Effector memory CD4-positive, alpha-beta T cell (primary cell): ENCODE results near the gene CPLANE2.

Experiments used
- DNase-seq, 3 donors: peaks; one replicate each; pipeline ENCODE4 v3.0.0-alpha.2; 2020
- H3K27ac ChIP-seq: 2 replicates; pipeline ENCODE4 v1.7.0; 2013; ENCODE audit warnings: mild to moderate bottlenecking, low read length, moderate library complexity; ENCODE audit not compliant: insufficient read depth, poor library complexity, severe bottlenecking
- H3K27me3 ChIP-seq: replicated peaks from 2 replicates; pipeline ENCODE4 v1.7.0; 2013; ENCODE audit warnings: mild to moderate bottlenecking, low read length; ENCODE audit not compliant: insufficient read depth, control insufficient read depth, poor library complexity, severe bottlenecking
- H3K36me3 ChIP-seq: 2 replicates; pipeline ENCODE4 v1.7.0; 2013; ENCODE audit warnings: mild to moderate bottlenecking, low read length, moderate library complexity; ENCODE audit not compliant: control insufficient read depth, insufficient read depth
- H3K4me1 ChIP-seq: 2 replicates; pipeline ENCODE4 v1.7.0; 2013; ENCODE audit warnings: low read length, mild to moderate bottlenecking; ENCODE audit not compliant: control insufficient read depth, insufficient read depth, poor library complexity, severe bottlenecking
- H3K4me3 ChIP-seq: 2 replicates; pipeline ENCODE4 v1.7.0; 2013; ENCODE audit warnings: low read length, low read depth, mild to moderate bottlenecking; ENCODE audit not compliant: insufficient read depth, poor library complexity, severe bottlenecking
- H3K9me3 ChIP-seq: 2 replicates; pipeline ENCODE4 v1.7.0; 2013; ENCODE audit warnings: mild to moderate bottlenecking, low read length, moderate library complexity; ENCODE audit not compliant: control insufficient read depth

Gene CPLANE2

GRCh38 chr1:16191916-16192546 lies 45.0 kb downstream of the CPLANE2 start:
- H3K4me3 ChIP-seq: no peak overlapping the region
- H3K27me3 ChIP-seq: no peaks in the 10 kb centered on the region
- DNase-seq: no peak
- peaks cover 5% of the 10 kb centered on the region for H3K4me1 ChIP-seq
- H3K9me3 ChIP-seq: no peaks in the 10 kb centered on the region
- no peaks in the 10 kb centered on the region for H3K36me3 ChIP-seq
- H3K27ac ChIP-seq: no peak overlapping the region

DNA sequence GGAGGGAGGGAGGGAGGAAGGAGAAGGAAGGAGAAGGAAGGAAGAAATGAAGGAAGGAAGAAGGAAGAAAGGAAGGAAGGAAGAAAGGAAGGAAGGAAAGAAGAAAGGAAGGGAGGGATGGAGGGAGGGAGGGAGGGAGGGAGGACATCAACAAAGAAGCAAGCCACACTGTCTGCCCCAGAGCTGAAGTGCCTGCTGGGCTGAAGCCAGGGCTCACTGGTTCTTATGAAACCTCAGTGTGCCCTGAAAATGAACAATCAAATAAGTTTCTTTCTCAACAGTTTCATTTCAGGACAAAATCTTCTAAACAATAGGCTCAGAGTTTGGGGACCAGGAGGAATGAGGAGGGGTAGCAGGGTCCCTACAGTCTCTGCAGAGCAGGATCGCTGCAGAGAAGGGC lies 45.7 kb downstream of the CPLANE2 start:
- no peaks in the 10 kb centered on the region for H3K9me3 ChIP-seq
- no peak overlapping the region for H3K27ac ChIP-seq
- no peaks in the 10 kb centered on the region for H3K27me3 ChIP-seq
- H3K36me3 ChIP-seq: no peaks in the 10 kb centered on the region
- DNase-seq: no peak
- peaks cover 5% of the 10 kb centered on the region for H3K4me1 ChIP-seq
- no peak overlapping the region for H3K4me3 ChIP-seq

- H3K27ac ChIP-seq: no peak overlapping the region
- H3K9me3 ChIP-seq: no peaks in the 10 kb centered on the region
- H3K4me3 ChIP-seq: no peak overlapping the region
- H3K27me3 ChIP-seq: no peaks in the 10 kb centered on the region
- DNase-seq: no peak
- no peaks in the 10 kb centered on the region for H3K36me3 ChIP-seq
- peaks cover 5% of the 10 kb centered on the region for H3K4me1 ChIP-seq
These were observed 46.9 kb downstream of the CPLANE2 start for GRCh38 chr1:16189921-16190621.

DNA sequence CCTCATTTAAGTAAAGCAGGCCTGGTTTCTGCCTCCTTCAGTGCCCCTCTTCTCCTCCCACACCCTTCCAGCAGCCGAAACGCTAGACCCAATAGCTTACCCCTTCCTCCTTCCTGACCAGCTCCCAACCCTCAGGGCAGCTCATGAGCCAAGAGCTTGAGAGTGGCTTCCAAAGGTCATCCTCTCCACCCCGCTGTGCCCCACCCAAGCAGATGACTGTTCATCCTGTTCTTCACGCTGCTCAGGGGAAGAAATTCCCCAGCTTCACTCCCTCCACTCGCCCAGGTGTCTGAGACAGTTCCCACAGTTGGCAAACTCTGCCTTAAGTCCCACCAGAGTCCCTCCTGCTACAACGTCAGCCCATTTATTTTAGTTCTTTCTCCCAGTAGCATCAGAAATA lies 48.0 kb downstream of the CPLANE2 start:
- H3K27me3 ChIP-seq: no peaks in the 10 kb centered on the region
- H3K27ac ChIP-seq: no peak overlapping the region
- no peak for DNase-seq
- H3K4me1 ChIP-seq: peaks cover 5% of the 10 kb centered on the region
- no peaks in the 10 kb centered on the region for H3K36me3 ChIP-seq
- no peak overlapping the region for H3K4me3 ChIP-seq
- H3K9me3 ChIP-seq: no peaks in the 10 kb centered on the region

GRCh38 chr1:16187748-16188401 lies 49.1 kb downstream of the CPLANE2 start:
- H3K4me1 ChIP-seq: peaks cover 5% of the 10 kb centered on the region
- no peaks in the 10 kb centered on the region for H3K36me3 ChIP-seq
- no peak overlapping the region for H3K27ac ChIP-seq
- no peaks in the 10 kb centered on the region for H3K27me3 ChIP-seq
- peak; percentile 52 to 64 (median 61) for DNase-seq
- H3K4me3 ChIP-seq: no peak overlapping the region
- no peaks in the 10 kb centered on the region for H3K9me3 ChIP-seq

- no peak for DNase-seq
- H3K4me1 ChIP-seq: peaks cover 5% of the 10 kb centered on the region
- H3K27ac ChIP-seq: no peak overlapping the region
- no peaks in the 10 kb centered on the region for H3K36me3 ChIP-seq
- H3K27me3 ChIP-seq: no peaks in the 10 kb centered on the region
- no peak overlapping the region for H3K4me3 ChIP-seq
- no peaks in the 10 kb centered on the region for H3K9me3 ChIP-seq
These were observed 50.2 kb downstream of the CPLANE2 start for GRCh38 chr1:16186655-16187235.

- no peak overlapping the region for H3K27ac ChIP-seq
- H3K4me1 ChIP-seq: peaks cover 5% of the 10 kb centered on the region
- H3K9me3 ChIP-seq: no peaks in the 10 kb centered on the region
- no peaks in the 10 kb centered on the region for H3K36me3 ChIP-seq
- no peak for DNase-seq
- no peaks in the 10 kb centered on the region for H3K27me3 ChIP-seq
- H3K4me3 ChIP-seq: no peak overlapping the region
These were observed 52.3 kb downstream of the CPLANE2 start for GRCh38 chr1:16184557-16185303.

DNA sequence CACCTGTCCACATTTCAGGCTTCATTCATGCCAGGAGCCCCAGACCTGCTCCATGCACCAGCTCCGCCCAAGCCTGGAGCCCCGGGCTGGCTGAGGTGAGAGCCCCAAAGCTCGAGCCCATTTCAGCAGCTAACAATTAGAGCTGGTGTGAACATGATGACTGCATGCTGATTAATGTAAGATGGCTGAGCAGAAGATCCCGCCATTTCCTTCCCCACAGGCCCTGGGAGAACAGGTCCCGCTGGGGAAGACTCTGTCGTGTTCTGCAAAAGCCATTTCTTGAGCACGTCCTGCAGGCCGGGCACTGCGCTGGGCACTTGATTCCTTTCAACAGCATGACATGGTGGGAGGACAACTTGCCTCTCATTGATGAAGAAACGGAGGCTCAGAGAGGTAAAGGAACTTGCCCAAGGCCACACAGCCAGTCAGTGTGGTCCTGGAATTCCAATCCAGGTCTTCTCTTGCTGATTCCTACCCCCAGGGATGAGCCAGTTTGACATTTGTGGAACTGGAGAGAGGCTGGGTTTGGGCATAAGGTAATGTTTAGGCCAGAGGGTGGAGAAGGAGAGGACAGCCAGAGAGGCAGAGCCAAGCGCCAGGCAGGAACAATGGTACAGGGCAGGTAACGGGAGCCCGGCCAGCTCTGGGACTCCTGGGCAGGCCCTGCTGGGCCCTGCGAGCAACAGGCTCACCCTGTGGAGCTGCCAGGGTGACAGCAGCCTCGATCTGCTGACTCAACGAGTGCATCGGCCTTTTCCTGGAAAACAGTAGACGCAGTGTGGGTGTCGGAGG lies 53.0 kb downstream of the CPLANE2 start:
- no peak overlapping the region for H3K4me3 ChIP-seq
- H3K4me1 ChIP-seq: peaks cover 5% of the 10 kb centered on the region
- no peaks in the 10 kb centered on the region for H3K27me3 ChIP-seq
- H3K27ac ChIP-seq: no peak overlapping the region
- no peak for DNase-seq
- no peaks in the 10 kb centered on the region for H3K9me3 ChIP-seq
- H3K36me3 ChIP-seq: no peaks in the 10 kb centered on the region

- no peaks in the 10 kb centered on the region for H3K27me3 ChIP-seq
- no peak overlapping the region for H3K27ac ChIP-seq
- H3K36me3 ChIP-seq: no peaks in the 10 kb centered on the region
- peaks cover 5% of the 10 kb centered on the region for H3K4me1 ChIP-seq
- DNase-seq: no peak
- H3K9me3 ChIP-seq: no peaks in the 10 kb centered on the region
- no peak overlapping the region for H3K4me3 ChIP-seq
These were observed 53.8 kb downstream of the CPLANE2 start for GRCh38 chr1:16183179-16183578.
